SHP77 (cell line): ENCODE results near the gene SRGAP2C.
"Not testable (repeated sequence)": the region's sequence is repeated elsewhere in the genome, so short reads cannot be mapped to it uniquely, and the experiment has no call there.

Experiments used
- DNase-seq, 2 experiments: peaks; one replicate each; lab custom pipeline; 2025; lab: John Stamatoyannopoulos, UW

SRGAP2C gene

DNA sequence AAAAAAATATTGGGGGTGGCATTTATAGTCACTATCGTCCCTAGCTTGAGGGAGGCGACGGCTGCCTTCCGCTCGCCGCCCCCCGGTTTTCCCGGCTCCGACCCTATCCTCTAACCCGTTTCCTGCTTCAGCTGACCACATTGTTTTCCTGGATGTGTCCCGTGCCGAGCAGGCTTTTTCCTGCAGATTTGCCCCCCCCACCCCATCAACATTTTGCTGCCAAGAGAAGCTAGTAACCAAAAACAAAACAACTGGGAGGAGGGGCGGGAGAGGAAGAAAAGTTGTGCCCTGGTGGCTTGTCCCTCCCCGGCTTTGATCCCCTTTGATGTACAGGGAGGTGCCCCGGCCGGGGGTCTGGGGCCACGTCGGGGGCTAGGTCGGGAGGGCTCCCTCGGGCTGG is 1.4 kb downstream of the SRGAP2C start:
- not testable (repeated sequence) for DNase-seq

DNA sequence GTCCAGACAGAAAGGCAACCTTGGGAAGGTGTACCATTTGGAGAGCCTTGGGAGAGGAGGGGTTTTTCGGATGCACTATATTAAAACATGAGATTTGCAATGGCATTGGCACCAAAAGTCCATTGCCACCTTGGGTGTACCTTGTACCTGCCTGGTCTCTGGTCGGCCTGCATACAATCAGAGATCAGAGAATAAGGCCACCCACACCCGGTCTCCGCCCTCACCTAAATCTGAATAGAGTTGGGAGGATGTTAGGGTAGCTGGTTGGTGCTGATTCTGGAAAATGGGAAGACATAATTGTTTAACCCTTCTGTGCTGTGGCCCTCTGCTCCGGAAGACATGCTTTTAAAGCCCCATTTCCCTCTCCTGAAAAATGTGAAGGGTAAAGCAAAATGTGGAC is 3.1 kb downstream of the SRGAP2C start:
- not testable (repeated sequence) for DNase-seq

DNA sequence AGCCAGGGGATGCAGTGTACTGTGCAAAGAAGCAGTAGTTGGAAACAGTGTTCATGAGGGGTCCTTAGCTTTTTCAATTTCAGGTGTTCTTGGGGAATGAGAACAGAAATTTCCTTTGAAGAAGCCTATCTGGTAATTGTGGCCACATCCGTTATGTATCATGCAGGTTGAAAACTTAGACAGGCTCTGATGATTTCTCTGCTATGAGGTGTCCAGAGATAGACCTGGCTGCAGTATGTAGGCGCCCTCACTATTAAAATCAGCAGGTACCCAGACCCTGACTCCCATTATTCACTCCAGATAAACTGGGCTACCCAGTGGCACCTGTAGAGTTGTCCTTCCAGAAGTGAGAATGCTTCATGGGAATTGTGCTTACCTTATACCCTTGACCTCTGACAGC is 7.7 kb downstream of the SRGAP2C start:
- not testable (repeated sequence) for DNase-seq

DNA sequence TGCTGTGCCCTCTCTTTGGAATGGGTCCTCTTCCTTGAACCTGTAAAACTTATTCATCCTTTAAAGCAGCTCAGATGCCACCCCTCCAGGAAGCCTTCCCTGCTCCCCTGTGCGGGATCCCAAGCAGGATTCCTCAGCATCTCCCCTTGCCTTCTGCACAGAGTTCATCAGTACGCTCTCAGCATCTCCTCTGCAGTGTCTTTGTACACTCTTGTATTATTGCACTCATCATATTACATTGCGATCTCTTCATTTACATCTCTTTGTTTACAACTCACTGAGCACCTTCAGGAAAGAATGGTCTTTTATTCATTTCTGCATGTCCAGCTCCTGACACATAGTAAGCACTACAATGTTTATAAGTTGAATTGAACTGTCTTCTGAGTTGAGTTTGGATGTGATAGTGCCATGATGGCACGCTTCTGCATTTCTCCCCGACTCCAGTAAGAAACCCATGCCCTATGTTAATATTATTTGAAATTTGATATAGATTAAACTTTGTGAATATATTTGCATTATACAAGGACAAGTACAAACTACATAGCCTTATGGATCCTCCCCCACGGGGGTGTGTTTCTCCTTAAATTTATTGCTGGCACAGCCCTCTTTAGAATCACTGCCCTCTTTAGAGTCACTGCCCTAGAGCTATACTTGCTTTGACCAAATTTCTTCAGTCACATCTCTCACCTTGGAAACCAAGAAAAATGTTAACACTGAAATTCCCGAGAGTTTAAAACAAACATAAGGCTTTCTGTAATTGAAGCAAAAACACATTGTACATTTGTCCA is 12.5 kb downstream of the SRGAP2C start:
- DNase-seq = not testable (repeated sequence)

DNA sequence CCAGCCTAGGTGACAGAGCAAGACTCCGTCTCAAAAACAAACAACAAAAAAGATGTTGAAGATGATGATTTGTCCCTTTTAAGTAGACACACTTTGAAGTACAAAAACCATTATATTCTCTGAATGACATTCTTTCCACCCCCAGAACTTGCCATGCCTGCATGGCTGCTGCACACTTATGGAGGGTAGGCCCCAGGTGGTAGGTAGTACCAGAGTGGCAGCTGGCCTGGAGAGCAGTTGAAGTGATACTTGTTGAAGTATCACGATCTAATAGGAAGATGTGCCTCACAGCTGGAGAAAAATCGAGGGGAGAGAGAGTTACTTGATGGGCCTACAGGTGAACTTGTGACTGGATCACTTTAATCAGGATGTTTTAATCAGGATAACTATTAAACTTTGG is 15.0 kb downstream of the SRGAP2C start:
- DNase-seq = not testable (repeated sequence)

DNA sequence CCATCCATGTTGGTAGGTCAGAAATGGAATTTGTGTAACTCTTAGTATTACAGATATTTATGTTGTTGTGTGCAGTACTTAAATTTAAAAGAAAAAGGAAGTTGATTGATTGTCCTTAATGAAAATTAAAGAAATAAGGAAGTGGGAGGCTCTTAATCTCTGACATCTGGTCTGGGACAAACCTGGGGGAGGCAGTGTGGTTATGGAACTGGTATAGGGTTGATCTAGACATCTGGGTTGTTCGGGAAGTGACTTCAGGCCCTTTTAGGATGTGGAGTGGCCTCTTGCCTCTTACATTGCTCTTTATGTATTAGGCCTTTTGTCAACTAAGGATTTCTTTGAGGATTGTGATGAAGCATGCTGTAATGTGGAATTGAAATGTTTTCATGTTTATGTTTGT is 15.5 kb downstream of the SRGAP2C start:
- not testable (repeated sequence) for DNase-seq

DNA sequence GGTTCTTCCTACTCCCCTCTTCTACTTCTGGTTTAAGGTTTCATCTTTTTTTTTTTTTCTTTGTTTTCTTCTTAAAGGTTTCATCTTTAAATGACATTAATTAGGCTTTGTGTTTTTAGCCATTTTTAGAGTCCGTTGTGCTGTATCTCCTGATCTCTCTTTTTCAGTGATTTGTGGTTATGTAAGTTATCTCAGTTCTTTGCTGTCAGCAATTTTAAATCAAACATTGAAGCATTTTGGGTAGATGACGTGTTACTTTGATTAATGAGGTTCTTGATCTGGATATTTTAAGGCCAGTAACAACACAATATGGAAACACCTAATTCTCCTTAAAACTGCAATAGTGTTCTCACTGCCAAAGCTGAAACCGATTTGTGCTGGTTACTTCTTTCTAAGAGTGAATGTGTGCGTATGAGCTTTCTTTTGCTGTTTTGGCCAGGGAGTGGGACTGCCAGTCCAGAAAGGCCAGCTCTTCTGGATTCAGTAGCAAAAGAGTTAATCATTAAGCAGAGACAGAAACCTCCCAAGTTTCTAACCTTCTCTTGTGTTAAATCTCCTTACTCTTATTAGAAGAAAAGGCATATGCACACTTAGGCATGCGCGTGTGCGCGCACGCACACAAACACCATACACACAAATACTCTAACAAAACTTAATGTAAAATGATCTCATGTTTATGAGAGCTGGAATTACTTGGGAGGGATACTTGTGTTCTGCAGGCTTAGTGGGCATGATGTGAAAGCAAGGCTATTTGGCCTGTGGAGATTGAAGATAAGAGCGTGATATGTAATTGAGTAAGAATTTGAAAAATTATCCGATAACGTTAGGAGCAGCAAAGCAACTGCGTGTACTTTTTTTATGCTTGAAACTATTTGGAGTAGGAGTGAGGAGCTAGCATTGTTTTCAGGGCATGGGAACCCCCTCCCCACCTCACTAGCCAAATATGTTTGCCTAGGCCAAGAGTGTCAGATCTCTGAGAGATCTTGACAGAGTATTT is 16.5 kb downstream of the SRGAP2C start:
- DNase-seq = not testable (repeated sequence)

DNA sequence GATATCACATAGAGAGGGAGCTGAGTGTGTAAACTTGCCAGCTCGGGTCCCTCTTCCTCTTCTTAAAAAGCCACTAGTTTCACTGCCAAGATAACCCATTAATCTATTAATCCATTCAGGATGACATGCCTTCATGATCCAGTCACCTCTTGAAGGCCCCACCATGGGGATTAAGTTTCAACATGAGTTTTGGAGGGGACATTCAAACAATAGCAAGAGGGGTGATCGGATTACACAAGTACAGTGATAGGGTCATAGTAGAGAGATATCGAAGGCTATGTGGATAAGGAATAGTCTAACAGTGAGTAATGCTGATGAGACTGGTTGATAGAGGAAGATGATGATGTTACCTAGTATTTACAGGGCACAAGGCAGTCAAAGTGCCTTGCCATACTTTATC is 18.2 kb downstream of the SRGAP2C start:
- not testable (repeated sequence) for DNase-seq

DNA sequence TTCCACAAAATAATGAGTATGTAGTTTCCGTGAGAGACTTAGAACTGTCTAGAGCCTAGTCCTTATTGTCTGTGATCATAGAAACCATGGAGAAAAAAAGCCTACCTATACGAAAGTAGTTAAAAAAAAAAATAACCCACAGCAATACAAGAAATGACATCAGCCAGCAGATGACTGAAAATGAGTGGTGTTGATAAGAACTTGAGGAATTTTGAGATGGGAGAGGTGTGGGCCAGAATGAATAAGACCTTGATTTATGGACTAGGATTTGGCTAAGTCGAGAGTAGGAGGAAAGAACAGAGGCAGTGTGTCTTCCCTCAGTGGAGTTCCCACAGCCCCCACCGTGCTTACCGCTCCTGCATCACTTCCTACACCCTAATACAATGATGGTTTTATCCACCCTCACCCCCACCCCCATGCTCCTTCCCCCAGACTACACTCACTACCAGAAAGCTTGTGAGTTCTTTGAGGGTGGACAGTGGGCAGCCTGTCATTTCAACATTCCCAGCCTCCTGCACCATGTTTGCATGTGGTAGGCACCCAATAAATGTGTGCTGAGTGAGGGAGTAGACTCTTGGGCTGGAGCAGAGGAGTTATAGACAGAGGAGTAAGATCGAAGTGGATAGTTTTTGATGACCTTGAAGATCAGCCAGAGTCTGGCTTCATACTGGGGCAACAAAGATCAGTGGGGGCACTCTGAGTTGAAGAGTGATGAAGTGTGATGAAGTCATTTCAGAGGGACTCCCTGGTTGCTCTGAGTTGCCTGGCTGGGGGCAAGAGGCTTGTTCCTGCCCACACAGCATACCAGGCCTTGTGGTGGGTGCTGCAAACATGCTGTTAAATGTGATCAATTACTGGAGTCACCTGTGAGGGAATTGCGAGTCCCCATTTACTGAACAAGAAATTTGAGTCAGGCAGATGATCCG is 21.3 kb downstream of the SRGAP2C start:
- not testable (repeated sequence) for DNase-seq

DNA sequence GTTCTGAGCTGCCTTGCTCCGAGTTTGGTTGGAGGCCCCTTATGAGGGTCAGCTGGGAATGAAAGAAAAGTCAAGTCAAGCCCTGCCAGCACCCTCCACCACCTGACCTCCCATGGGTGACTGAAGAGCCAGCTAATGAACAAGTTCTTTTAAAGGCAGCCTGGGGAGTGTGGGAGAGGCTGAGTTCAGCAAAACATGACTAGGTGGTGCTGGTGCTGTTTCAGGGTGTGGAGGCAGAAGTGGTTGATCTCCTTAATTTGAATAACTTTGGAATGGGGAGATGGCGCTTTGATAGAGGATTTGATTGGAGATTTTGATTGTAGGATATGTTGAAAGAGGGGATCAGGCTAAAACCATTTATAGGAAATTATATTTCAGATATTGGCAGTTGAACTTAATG is 22.6 kb downstream of the SRGAP2C start:
- DNase-seq = not testable (repeated sequence)

DNA sequence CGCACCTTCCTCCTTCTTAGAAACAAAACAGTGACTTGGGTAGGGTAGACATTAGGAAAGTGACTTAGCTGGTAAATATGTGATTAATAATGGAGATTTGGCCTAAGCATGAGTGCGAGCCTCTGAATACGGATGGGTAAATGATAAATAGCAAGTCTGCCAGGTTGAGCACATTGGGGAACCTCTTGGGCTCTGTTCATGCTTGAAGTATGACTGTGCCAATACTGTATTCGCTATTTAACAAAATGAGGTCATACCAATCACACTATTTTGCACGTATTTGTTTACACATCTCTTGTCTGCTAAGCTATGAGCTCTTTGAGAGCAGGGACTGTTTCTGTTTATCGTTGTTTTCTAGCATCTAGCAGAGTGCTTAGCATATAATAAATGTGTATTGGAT is 23.6 kb downstream of the SRGAP2C start:
- not testable (repeated sequence) for DNase-seq

DNA sequence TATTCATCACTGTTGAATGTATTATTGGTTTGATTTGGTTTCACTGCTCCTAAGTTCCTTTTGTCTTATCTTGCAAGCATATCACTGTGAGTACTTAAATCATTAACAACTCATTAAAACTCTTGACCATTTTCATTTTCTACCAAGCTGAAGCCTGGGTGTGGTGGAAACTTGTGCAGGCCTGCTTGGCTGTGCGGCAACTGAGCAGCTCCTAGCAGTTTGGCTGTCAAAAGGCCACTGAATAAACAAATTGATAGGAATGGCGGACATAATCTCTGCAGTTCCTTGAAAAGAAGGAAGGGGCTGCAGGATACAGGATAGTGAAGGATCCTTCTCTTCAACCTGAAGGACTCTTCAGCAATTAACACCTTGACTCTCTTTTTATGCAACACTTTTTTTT is 26.0 kb downstream of the SRGAP2C start:
- not testable (repeated sequence) for DNase-seq

DNA sequence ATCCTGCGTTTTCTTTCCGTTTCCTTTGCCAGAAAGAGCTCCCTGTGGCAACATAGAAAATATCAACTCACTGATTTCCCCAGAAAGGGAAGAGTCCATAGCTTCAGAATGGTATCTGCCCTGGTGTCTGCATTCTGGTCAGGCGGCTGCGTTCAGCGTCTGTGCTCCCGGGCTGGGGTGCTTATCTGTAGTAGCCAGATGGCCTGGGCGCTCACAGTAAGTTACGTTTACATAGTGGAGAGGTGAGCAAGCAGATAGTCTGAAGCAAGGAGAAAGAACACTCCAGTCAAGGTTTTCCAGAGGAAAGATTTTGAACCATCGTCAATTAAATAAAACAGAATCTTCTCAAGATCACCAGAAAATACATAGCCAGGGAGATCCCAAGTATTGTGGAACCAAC is 28.7 kb downstream of the SRGAP2C start:
- DNase-seq = not testable (repeated sequence)

DNA sequence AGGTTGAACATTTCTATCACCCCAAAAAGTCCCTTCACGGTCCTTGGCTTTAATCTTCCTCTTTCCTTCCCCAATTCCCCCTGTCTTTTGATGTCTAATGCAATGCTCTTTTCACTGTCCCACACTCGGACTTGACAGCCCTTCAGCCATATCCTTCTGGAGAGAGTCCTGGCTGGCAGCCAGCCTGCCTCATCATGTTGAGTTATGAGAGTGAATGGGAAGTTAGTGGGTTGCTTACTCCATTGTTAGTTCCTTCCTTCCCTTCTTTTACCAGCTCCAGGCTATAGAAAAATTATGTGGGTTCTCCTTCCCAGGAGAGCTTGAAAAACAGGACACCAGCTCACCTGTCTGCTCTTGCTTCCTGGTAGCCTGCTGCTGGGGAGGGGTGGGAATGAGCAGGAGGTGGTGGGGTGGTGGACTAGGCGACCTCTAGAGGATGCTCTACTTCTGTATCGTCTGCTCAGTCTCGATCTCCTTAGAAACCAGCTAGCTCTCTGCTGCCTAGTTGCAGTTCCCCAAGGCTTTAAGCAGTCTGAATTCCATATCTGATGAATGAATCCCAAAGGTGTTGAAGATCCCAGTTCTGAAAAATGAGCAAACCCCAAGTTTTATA is 29.9 kb downstream of the SRGAP2C start:
- DNase-seq = not testable (repeated sequence)

DNA sequence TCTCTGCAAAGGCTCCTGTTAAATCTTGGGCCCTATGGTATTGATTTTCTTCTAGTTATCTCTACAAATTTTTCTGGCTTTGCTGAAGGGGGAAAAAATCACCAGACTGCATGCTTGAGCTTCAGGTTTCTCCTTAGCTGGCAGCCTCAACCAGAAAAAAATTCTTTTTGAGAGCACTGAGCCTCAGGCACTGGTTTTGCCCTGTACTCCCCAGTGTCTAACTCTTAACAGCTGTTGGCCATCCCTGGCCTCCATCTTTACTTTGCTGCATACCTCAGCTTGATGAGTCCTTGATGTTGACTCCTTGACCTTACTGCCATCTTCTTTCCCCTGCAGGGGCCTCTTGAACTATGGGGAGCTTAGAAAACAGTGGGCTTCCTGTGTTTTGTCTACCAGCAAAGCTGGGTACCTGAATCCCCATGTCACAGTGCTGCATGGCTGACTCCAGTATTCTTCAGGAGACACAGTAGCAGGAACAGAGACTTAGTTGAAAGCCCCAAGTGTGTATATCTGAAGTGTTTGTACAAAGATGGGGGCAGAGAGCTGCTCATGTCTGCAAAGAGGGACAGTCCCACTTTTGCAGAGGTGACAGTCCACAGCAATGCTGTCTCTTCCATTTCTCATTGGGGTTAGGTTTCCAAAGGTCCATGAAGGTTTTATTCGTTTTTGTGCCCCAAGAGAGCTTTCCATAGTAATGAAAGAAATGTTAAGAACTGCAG is 31.1 kb downstream of the SRGAP2C start:
- not testable (repeated sequence) for DNase-seq

DNA sequence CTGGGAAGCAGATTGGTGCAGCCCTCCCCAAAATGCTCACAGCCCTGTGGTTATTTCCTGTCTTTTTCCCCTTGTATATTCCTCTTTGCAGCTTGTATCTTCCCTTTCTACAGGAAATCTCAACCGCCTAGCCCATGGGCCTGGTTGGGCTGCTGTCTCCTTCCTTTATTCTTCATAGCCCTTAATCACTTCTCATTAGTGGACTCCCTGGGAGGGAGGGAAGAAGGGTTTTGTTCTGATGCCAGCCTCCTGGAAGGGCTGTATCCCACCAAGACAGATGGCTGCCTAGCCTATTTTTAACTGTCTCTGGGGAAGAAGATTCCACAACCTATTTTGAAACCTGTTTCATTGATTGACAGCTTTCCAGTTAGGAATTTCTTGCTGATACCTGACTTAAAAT is 31.9 kb downstream of the SRGAP2C start:
- not testable (repeated sequence) for DNase-seq

DNA sequence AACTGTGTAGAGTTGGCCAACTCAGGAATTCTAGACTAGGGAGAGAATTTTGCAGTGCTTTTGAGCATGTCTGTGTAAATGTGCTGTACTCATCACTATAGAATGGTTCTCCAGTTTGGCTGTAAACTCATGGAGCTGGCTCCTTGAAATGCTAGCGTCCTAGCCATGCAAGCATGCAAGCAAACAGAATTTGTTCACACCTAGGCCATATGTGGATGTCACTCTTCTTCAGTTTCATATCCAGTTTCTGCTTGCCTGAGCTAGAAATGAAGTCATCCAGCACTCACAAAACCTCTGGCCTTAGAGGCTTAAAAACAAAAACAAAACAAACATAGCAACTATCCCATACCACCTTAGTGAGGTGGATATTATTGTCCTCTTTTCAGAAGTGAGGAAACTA is 37.0 kb downstream of the SRGAP2C start:
- not testable (repeated sequence) for DNase-seq

DNA sequence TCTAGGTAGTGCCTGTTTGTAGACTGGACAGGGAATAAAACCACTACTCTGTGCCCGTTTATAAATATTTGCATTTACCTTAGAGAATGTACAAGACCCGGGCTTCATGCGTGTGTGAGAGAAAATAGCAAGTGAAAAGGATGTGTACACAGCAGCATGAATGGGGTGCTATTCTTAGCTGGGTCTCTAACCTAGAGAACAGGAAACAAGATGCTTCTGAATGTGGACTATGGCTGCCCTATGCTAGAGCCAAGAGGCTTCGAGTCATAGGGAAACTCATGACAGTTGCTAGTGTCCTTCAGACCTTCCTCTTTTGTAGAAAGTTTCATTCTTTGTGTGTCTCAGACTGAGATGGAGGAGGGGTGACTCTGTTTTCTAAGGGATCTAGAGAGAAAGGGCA is 39.9 kb downstream of the SRGAP2C start:
- not testable (repeated sequence) for DNase-seq

DNA sequence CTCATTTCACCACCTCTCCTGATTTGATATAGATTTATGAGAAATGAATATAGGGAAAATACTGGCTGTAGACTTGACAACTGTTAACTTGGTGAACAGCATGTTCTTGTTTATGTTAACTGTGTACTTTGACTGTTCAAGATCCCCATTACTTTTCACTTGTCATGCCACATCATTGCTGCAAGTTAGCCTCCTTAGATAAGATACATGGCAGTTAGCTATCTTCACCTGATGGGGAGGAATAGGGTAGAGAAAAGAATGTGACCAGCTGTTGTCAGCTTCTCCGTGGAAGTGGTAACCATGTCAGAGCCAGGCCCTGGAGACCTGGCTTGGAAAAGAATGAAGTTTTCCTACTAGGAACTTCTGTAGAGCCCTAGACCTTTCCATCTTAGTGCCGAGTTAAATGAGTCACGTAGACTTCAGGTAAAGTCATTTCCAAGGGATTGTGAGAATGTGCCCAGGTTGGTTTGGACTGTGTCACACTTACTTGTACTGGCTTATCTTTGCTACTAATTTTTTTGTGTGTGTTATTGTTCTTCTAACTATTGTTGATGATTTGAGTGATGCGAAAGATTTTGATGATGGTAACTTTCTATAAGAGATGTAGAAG is 41.6 kb downstream of the SRGAP2C start:
- not testable (repeated sequence) for DNase-seq

DNA sequence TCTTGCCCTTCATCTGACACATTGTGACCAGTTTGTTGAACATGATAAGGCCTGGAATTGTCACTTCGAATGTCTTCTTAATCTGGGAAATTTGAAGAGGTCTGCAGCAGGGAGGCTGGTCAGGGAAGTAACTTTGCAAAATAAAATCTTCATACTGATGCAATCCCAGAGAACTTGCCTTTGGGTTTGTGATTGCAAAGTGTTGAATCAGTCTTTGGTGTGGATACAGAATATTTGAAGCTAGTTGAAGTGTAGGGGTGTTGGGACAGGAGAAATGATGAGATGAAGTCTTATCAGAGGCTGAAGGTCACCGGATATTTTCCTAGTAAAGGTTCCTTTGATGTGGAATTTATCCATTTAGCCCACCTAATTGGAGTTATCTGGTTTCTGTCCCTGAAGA is 42.1 kb downstream of the SRGAP2C start:
- DNase-seq = not testable (repeated sequence)
